HCT116 (cell line): ENCODE measurements around the gene EML2. TPM values are rescaled to one million over a fixed set of nuclear protein-coding genes. Genes with fewer than 3 reads are reported as not detected.

ENCODE experiments used
- ATAC-seq: fragments of 200-7000 bp; cut with Tn5 transposase; 2 replicates; pipeline ENCODE4 v1.9.1; 2020; ENCODE audit warnings: mild to moderate bottlenecking, moderate library complexity
- BruUV-seq: library from RNA; stranded (reverse); fragments of 400-500 nt; replicated peaks from 2 replicates; lab custom pipeline; 2021; lab: Mats Ljungman, UMichigan
- CTCF ChIA-PET: fragments of 300-600 bp; sonication (Branson Sonifier 250); formaldehyde crosslinking; loops from one replicate; lab custom pipeline; 2021; ENCODE audit warnings: antibody characterized with exemption; lab: Charles Lee
- POLR2A ChIA-PET: fragments of 300-600, 350-600 bp; sonication (Branson Sonifier 250); formaldehyde crosslinking; loops from one replicate; lab custom pipeline; 2021; ENCODE audit warnings: antibody characterized with exemption; lab: Charles Lee
- RAD21 ChIA-PET, 2 experiments: fragments of 300-600 bp; sonication (Branson Sonifier 250); formaldehyde crosslinking; loops; one replicate each; lab custom pipeline; 2023; ENCODE audit warnings: low total read pairs in 2 of 2; ENCODE audit not compliant: uncharacterized antibody in 2 of 2, unreplicated experiment in 2 of 2, low non-redundant PET in 1 of 2; lab: Charles Lee
- DNase-seq: peaks from one replicate; pipeline ENCODE4 v3.0.0-alpha.2; 2010; ENCODE audit warnings: low read depth, low spot score
- H2AFZ ChIP-seq: fragments of 200-600 bp; shearing (Covaris generic), sonication (generic); 2 replicates; pipeline ENCODE4 v1.6.1; 2017; ENCODE audit warnings: low read depth, mixed run types, mixed read lengths, antibody characterized with exemption, low read length; ENCODE audit not compliant: poor library complexity, severe bottlenecking
- H3K27ac ChIP-seq: 2 replicates; pipeline ENCODE4 v1.5.1; 2012; ENCODE audit warnings: low read depth, low read length
- H3K27me3 ChIP-seq: fragments of 200-600 bp; sonication (generic); 2 replicates; pipeline ENCODE4 v1.6.1; 2016; ENCODE audit warnings: mixed run types, low read length, mixed read lengths; ENCODE audit not compliant: insufficient read depth
- H3K36me3 ChIP-seq, 2 experiments: fragments of 200-500 bp in 1 of 2; fragments of 200-600 bp in 1 of 2; sonication (Bioruptor generic) in 1 of 2; sonication (generic) in 1 of 2; 2 replicates each; pipeline versions ENCODE4 v1.5.1 to v1.6.1; 2014 to 2016; ENCODE audit warnings: low read length in 2 of 2, inconsistent platforms in 1 of 2, mixed read lengths in 1 of 2, mixed run types in 1 of 2; ENCODE audit not compliant: insufficient read depth in 2 of 2, control insufficient read depth in 1 of 2
- H3K4me1 ChIP-seq, 2 experiments: fragments of 200-600 bp in 1 of 2; sonication (generic) in 1 of 2; 2 replicates each; pipeline versions ENCODE4 v1.5.1 to v1.6.1; 2012 to 2017; ENCODE audit warnings: low read length in 2 of 2, inconsistent platforms in 1 of 2, mild to moderate bottlenecking in 1 of 2, mixed read lengths in 1 of 2, mixed run types in 1 of 2, moderate library complexity in 1 of 2; ENCODE audit not compliant: insufficient read depth in 2 of 2, control insufficient read depth in 1 of 2
- H3K4me2 ChIP-seq: fragments of 200-600 bp; sonication (generic); 2 replicates; pipeline ENCODE4 v1.6.1; 2017; ENCODE audit warnings: mixed run types, low read length, mixed read lengths
- H3K4me3 ChIP-seq, 2 experiments: fragments of 200-600 bp in 1 of 2; sonication (generic) in 1 of 2; replicated peaks in 1 of 2; 2 replicates each; pipeline ENCODE4 v1.5.1; 2011 to 2016; ENCODE audit warnings: low read length in 2 of 2, control low read depth in 1 of 2, low read depth in 1 of 2, mild to moderate bottlenecking in 1 of 2, mixed read lengths in 1 of 2, mixed run types in 1 of 2
- H3K79me2 ChIP-seq: fragments of 200-600 bp; sonication (generic); 2 replicates; pipeline ENCODE4 v1.6.1; 2017; ENCODE audit warnings: mild to moderate bottlenecking, mixed run types, low read length, moderate library complexity, mixed read lengths; ENCODE audit not compliant: insufficient read depth
- H3K9ac ChIP-seq: fragments of 200-600 bp; sonication (generic); 2 replicates; pipeline ENCODE4 v1.6.1; 2016; ENCODE audit warnings: low read length, mixed read lengths
- H3K9me2 ChIP-seq: fragments of 200-600 bp; sonication (generic), shearing (Covaris generic); 2 replicates; pipeline ENCODE4 v1.6.1; 2017; ENCODE audit warnings: mixed run types, mild to moderate bottlenecking, moderate library complexity; ENCODE audit not compliant: insufficient read depth
- H3K9me3 ChIP-seq, 2 experiments: fragments of 200-500 bp in 1 of 2; fragments of 200-600 bp in 1 of 2; sonication (Bioruptor generic) in 1 of 2; sonication (generic) in 1 of 2; 2 replicates each; pipeline ENCODE4 v1.6.1; 2014 to 2017; ENCODE audit warnings: low read length in 2 of 2, mixed read lengths in 2 of 2, inconsistent platforms in 1 of 2, low read depth in 1 of 2, mild to moderate bottlenecking in 1 of 2, mixed run types in 1 of 2, moderate library complexity in 1 of 2; ENCODE audit not compliant: control insufficient read depth in 1 of 2, insufficient read depth in 1 of 2
- H4K20me1 ChIP-seq: fragments of 200-600 bp; sonication (generic), shearing (Covaris generic); 2 replicates; pipeline ENCODE4 v1.6.1; 2017; ENCODE audit warnings: mixed run types, mild to moderate bottlenecking, moderate library complexity; ENCODE audit not compliant: insufficient read depth
- ATF3 ChIP-seq: IDR thresholded peaks from 2 replicates; pipeline ENCODE4 v1.6.1; 2012
- CBX3 ChIP-seq: IDR thresholded peaks from 2 replicates; pipeline ENCODE4 v1.6.1; 2012; ENCODE audit warnings: low read depth
- CEBPB ChIP-seq: IDR thresholded peaks from 2 replicates; pipeline ENCODE4 v1.6.1; 2012; ENCODE audit warnings: low read depth
- CTCF ChIP-seq, 3 experiments: fragments of 200-600 bp in 1 of 3; sonication (generic) in 1 of 3; IDR thresholded peaks in 2 of 3; conservative IDR thresholded peaks in 1 of 3; 2 replicates each; pipeline ENCODE4 v1.5.1; 2012 to 2017; ENCODE audit warnings: low read depth in 2 of 3, low read length in 2 of 3, antibody characterized with exemption in 1 of 3, borderline replicate concordance in 1 of 3, control low read depth in 1 of 3, mild to moderate bottlenecking in 1 of 3, mixed read lengths in 1 of 3, mixed run types in 1 of 3, moderate library complexity in 1 of 3; ENCODE audit not compliant: insufficient read depth in 1 of 3
- EZH2 ChIP-seq: fragments of 200-600 bp; sonication (generic); IDR thresholded peaks from 2 replicates; pipeline ENCODE4 v1.6.1; 2017; ENCODE audit warnings: antibody characterized with exemption, mixed run types
- FOSL1 ChIP-seq: IDR thresholded peaks from 2 replicates; pipeline ENCODE4 v1.6.1; 2012; ENCODE audit warnings: low read depth
- JUND ChIP-seq: IDR thresholded peaks from 2 replicates; pipeline ENCODE4 v1.6.1; 2012
- POLR2A ChIP-seq: IDR thresholded peaks from 2 replicates; pipeline ENCODE4 v1.7.0; 2011; ENCODE audit warnings: borderline replicate concordance; ENCODE audit not compliant: insufficient read depth, insufficient read length; ENCODE audit errors: extremely low read depth
- POLR2AphosphoS5 ChIP-seq: IDR thresholded peaks from 2 replicates; pipeline ENCODE4 v1.6.1; 2011; ENCODE audit warnings: mild to moderate bottlenecking, low read depth, low read length, moderate library complexity
- RAD21 ChIP-seq: IDR thresholded peaks from 2 replicates; pipeline ENCODE4 v1.6.1; 2012; ENCODE audit warnings: low read depth, mild to moderate bottlenecking
- SIN3A ChIP-seq: IDR thresholded peaks from 2 replicates; pipeline ENCODE4 v1.6.1; 2012; ENCODE audit warnings: low read depth
- SP1 ChIP-seq: IDR thresholded peaks from 2 replicates; pipeline ENCODE4 v1.6.1; 2012; ENCODE audit warnings: low read depth
- SRF ChIP-seq: IDR thresholded peaks from 2 replicates; pipeline ENCODE4 v1.6.1; 2012; ENCODE audit warnings: low read depth
- TCF7L2 ChIP-seq: IDR thresholded peaks from 2 replicates; pipeline ENCODE4 v1.7.0; 2011; ENCODE audit warnings: borderline replicate concordance, inconsistent platforms; ENCODE audit not compliant: insufficient read depth, insufficient read length; ENCODE audit errors: extremely low read depth
- YY1 ChIP-seq: IDR thresholded peaks from 2 replicates; pipeline ENCODE4 v1.6.1; 2011; ENCODE audit warnings: low read length, low read depth, moderate library complexity, mild to moderate bottlenecking; ENCODE audit not compliant: insufficient replicate concordance; ENCODE audit errors: extremely low read depth
- ZBTB33 ChIP-seq: IDR thresholded peaks from 2 replicates; pipeline ENCODE4 v1.6.1; 2011; ENCODE audit warnings: mild to moderate bottlenecking, low read length, moderate library complexity; ENCODE audit not compliant: insufficient replicate concordance; ENCODE audit errors: extremely low read depth
- ZFX ChIP-seq: fragments of 450-650 bp; IDR thresholded peaks from 2 replicates; pipeline ENCODE4 v1.6.1; 2017
- intact Hi-C: fragments of 100-400 bp; cut with micrococcal nuclease; formaldehyde crosslinking; loops from 2 replicates; pipeline ENCODE4 v1.10.0; 2022
- total RNA-seq: library from RNA; stranded (reverse); gene quantifications from one replicate; pipeline ENCODE4 v1.2.1, GENCODE V29; 2021; ENCODE audit not compliant: unreplicated experiment
- TF ChIP-seq, protein P1 (sequence below): IDR thresholded peaks from 2 replicates; pipeline ENCODE4 v1.6.1; 2012
- TF ChIP-seq, protein P2 (sequence below): IDR thresholded peaks from 2 replicates; pipeline ENCODE4 v1.6.1; 2012; ENCODE audit warnings: low read depth

The EML2 gene
- total RNA-seq, 1 experiment from 2014 or later = 131 TPM

GRCh38 chr19:45601115-45601514, 38.1 kb downstream of the EML2 start (continued):
- no peak for TF ChIP-seq ZBTB33
- TF ChIP-seq SIN3A = no peak
- TF ChIP-seq SRF = no peak
- no peak for TF ChIP-seq CTCF (IDR thresholded peaks at IDR 0.05 in 2 of 3, conservative IDR thresholded peaks at IDR 0.05 in 1 of 3; ENCODE audit: borderline replicate concordance in 1 of 3, insufficient read depth in 1 of 3, low read depth in 2 of 3, low read length in 2 of 3)
- TF ChIP-seq CBX3 = no peak
- TF ChIP-seq POLR2A = no peak
- no peak for TF ChIP-seq POLR2AphosphoS5
- TF ChIP-seq, protein P1, sequence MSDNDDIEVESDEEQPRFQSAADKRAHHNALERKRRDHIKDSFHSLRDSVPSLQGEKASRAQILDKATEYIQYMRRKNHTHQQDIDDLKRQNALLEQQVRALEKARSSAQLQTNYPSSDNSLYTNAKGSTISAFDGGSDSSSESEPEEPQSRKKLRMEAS = no peak
- no peak for TF ChIP-seq CEBPB
- TF ChIP-seq ATF3 = no peak
- TF ChIP-seq SP1 = no peak
- TF ChIP-seq, all 23 proteins: peak for 0

DNA sequence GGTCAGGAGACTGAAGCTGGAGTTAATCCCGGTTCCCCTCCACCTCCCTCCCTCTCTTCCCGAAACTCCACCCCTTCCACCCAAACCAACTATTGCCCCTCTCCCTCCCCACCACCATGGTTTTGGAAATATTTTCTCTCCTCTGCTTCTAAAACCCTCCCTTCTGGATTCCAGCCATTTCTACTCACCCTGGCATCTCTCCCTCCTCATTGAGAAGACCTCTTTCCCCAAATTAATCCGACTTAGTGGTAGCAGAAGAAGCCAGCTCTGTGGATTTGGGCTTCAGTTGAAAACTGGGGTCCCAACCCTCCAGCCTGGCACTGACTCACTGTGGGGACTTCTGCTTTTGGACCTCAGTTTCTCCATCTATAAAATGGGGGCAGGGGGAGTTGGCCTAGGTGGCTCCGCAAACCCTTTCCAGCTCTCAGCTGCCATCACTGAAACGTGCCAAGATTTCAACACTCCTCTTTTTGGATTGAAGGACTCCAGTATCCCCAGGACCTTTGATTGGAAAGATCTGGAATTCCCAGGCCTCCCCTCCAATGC, 38.8 kb downstream of the EML2 start:
- no peaks in the 10 kb centered on the region for H3K9me2 ChIP-seq
- no peaks in the 10 kb centered on the region for H3K79me2 ChIP-seq
- intact Hi-C loops = no loop called here
- H4K20me1 ChIP-seq = no peaks in the 10 kb centered on the region
- DNase-seq = no peak
- no peak overlapping the region for H3K27ac ChIP-seq
- peaks cover 18% of the 10 kb centered on the region; the same call in 1 of the 2 replicates for H3K27me3 ChIP-seq
- ChIA-PET POLR2A (no interaction called here), RAD21 (no interaction called here), CTCF (interaction anchor here (0.7 kb wide), 1 partner anchor 9 kb away, joined by 3 read pairs; no protein-coding TSS in a partner anchor)
- no peaks in the 10 kb centered on the region for H3K36me3 ChIP-seq
- H2AFZ ChIP-seq = no peak overlapping the region
- no TSS peak for BruUV-seq
- H3K4me2 ChIP-seq = no peak overlapping the region
- ATAC-seq = no peak
- no peaks in the 10 kb centered on the region for H3K9me3 ChIP-seq
- H3K4me3 ChIP-seq = no peak overlapping the region
- H3K9ac ChIP-seq = no peak overlapping the region
- peaks cover 0 to 3% of the 10 kb centered on the region in 2 experiments; a peak in 1 of 4 replicates for H3K4me1 ChIP-seq
- TF ChIP-seq SIN3A (no peak), YY1 (no peak), JUND (no peak), EZH2 (no peak), TCF7L2 (no peak), CBX3 (no peak), FOSL1 (no peak), RAD21 (no peak), ZFX (no peak), POLR2A (no peak)
- TF ChIP-seq, protein P2, sequence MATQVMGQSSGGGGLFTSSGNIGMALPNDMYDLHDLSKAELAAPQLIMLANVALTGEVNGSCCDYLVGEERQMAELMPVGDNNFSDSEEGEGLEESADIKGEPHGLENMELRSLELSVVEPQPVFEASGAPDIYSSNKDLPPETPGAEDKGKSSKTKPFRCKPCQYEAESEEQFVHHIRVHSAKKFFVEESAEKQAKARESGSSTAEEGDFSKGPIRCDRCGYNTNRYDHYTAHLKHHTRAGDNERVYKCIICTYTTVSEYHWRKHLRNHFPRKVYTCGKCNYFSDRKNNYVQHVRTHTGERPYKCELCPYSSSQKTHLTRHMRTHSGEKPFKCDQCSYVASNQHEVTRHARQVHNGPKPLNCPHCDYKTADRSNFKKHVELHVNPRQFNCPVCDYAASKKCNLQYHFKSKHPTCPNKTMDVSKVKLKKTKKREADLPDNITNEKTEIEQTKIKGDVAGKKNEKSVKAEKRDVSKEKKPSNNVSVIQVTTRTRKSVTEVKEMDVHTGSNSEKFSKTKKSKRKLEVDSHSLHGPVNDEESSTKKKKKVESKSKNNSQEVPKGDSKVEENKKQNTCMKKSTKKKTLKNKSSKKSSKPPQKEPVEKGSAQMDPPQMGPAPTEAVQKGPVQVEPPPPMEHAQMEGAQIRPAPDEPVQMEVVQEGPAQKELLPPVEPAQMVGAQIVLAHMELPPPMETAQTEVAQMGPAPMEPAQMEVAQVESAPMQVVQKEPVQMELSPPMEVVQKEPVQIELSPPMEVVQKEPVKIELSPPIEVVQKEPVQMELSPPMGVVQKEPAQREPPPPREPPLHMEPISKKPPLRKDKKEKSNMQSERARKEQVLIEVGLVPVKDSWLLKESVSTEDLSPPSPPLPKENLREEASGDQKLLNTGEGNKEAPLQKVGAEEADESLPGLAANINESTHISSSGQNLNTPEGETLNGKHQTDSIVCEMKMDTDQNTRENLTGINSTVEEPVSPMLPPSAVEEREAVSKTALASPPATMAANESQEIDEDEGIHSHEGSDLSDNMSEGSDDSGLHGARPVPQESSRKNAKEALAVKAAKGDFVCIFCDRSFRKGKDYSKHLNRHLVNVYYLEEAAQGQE = no peak
